Memory B cell (primary cell): ENCODE data around the gene RPS3A.

Experiments used
- ATAC-seq: fragments of 150-1000 bp; cut with Tn5 transposase; 2 replicates; pipeline ENCODE4 v1.10.0; 2021; ENCODE audit warnings: low read depth, mild to moderate bottlenecking, moderate library complexity
- DNase-seq, 2 donors: peaks; one replicate each; pipeline ENCODE4 v3.0.0; 2022; ENCODE audit warnings: low spot score in 2 of 2
- H3K27ac Mint-ChIP-seq: one replicate; pipeline ENCODE4 v1.8.0; 2022; ENCODE audit warnings: mild to moderate bottlenecking, moderate library complexity, mixed read lengths
- H3K27me3 Mint-ChIP-seq: one replicate; pipeline ENCODE4 v1.8.0; 2022; ENCODE audit warnings: mixed read lengths
- H3K36me3 Mint-ChIP-seq: one replicate; pipeline ENCODE4 v1.8.0; 2022; ENCODE audit warnings: mild to moderate bottlenecking, mixed read lengths
- H3K4me1 Mint-ChIP-seq: one replicate; pipeline ENCODE4 v1.8.0; 2022; ENCODE audit warnings: mixed read lengths
- H3K4me3 Mint-ChIP-seq: one replicate; pipeline ENCODE4 v1.8.0; 2022; ENCODE audit warnings: mild to moderate bottlenecking, moderate library complexity, mixed read lengths
- H3K9me3 Mint-ChIP-seq: one replicate; pipeline ENCODE4 v1.8.0; 2022; ENCODE audit warnings: mixed read lengths

RPS3A gene

DNA sequence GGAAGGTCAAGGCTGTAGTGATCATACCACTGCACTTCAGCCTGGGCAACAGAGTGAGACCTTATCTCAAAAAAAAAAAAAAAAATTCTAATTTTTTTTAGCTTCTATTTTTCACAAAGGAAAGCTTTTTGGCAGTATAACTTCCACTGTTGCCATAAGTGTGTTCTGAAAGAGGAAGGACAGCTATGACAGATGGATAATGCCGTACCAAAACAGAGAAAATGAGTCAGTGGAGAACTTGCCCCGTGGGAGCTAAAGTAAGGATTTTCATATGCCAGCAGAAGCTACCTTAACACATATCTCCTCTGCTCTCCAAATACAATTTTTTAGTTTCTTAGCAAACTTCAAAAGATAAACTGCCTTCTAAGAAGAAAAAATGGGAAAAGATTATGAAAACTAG lies 43.7 kb downstream of the RPS3A start:
- ATAC-seq = no peak

DNA sequence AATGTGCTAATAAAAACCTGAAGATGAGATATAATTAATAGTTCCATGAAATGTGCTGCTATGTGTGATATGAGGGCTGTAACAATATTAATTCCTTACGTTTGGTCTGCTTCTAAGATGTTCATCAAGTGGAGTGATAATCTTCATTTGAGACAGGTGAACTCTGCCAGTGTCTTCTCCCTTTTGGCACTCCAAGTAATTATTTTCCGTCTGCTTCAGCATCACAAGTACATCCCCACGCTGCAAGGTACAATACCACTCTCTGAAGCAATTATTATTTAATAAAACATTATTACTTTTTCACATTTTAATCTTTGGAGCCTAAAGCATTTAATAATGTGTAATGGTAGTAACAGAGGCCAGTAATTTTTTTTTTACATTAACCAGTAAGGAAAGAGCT lies 44.4 kb downstream of the RPS3A start:
- H3K4me1 Mint-ChIP-seq = no peaks in the 10 kb centered on the region
- H3K36me3 Mint-ChIP-seq = no peaks in the 10 kb centered on the region
- no peak overlapping the region for H3K4me3 Mint-ChIP-seq
- DNase-seq = no peak
- no peaks in the 10 kb centered on the region for H3K9me3 Mint-ChIP-seq
- no peak for ATAC-seq
- no peak overlapping the region for H3K27ac Mint-ChIP-seq
- H3K27me3 Mint-ChIP-seq = no peaks in the 10 kb centered on the region

More for the DNA sequence above, 43.7 kb downstream of the RPS3A start:
- Mint-ChIP-seq H3K36me3 (no peaks in the 10 kb centered on the region), H3K9me3 (no peaks in the 10 kb centered on the region), H3K27me3 (no peaks in the 10 kb centered on the region), H3K27ac (no peak overlapping the region), H3K4me3 (no peak overlapping the region), H3K4me1 (no peaks in the 10 kb centered on the region)
- no peak for DNase-seq

DNA sequence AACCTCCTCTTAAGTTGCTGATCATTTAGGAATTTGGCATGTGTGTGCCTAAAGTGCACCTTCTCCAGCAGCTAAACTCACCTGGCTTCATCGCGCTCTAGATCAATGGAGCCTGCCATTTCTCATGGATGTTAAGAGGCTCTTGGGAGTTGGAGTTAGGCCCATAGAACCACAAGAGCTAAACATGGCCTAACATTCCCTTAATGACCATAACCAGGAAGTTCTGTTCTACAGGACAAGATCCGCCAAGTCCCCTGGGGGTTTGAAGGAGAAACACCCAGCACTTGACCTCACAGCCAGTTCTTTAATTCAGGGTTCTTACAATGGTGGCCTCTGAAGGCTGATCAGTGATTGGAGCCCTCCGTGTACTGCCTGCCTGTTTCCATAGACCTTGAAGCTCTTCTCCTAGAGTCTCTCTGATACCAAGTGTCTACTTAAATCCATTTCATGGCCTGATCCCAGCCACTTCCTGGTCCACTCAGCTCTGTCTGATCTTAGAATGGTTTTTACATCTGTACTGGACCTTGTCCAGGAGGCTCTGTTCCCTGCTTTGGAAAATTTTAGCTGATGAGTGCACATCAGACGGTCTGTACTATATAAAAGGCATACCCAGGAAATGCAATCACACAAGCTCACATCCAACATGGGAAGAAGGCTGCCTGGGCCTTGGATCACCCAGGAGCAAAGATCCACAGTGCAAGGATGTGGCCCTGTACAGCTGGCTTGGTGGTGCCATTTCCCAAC lies 45.1 kb downstream of the RPS3A start:
- H3K36me3 Mint-ChIP-seq = no peaks in the 10 kb centered on the region
- ATAC-seq = no peak
- DNase-seq = no peak
- H3K4me1 Mint-ChIP-seq = no peaks in the 10 kb centered on the region
- no peak overlapping the region for H3K27ac Mint-ChIP-seq
- H3K4me3 Mint-ChIP-seq = no peak overlapping the region
- no peaks in the 10 kb centered on the region for H3K9me3 Mint-ChIP-seq
- no peaks in the 10 kb centered on the region for H3K27me3 Mint-ChIP-seq

DNA sequence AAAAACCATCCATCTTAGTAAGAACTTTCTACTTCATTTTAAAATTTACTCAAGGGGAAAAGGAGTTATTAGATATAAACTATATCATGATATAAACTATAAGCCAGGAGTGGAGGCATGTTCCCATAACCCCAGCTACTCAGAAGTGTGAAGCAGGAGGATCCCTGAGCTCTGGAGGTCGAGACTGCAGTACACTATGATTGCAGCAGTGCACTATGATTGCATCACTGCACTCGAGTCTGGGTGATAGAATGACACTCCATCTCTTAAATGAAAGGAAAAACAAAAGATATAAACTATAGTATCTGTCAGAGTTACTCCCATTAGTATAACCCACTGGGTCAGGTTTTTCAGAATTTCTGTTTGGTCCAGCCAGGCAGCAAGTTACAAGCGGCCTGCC lies 47.6 kb downstream of the RPS3A start:
- ATAC-seq = no peak
- Mint-ChIP-seq H3K4me3 (no peak overlapping the region), H3K27me3 (no peaks in the 10 kb centered on the region), H3K4me1 (peaks cover 3% of the 10 kb centered on the region), H3K36me3 (no peaks in the 10 kb centered on the region), H3K27ac (no peak overlapping the region), H3K9me3 (no peaks in the 10 kb centered on the region)
- no peak for DNase-seq

DNA sequence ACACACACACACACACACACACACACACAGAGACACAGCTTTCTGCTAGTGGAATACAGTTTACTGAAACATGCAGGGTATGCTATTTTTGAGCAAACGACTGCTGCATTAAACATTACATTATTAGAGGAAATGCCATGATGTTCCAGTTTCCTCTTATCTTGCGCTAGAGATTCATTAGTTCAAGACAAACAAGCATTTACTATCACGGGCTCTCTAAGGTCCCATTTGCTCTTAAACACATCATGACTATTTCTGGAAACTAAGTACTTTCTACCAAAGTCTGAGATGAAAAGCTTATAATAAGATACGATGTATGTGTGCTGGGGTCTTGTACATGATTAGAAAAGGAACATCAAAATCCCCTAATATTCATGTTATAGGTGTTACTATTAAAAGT lies 48.8 kb downstream of the RPS3A start:
- no peak for DNase-seq
- Mint-ChIP-seq H3K27ac (no peak overlapping the region), H3K4me3 (no peak overlapping the region), H3K27me3 (no peaks in the 10 kb centered on the region), H3K9me3 (no peaks in the 10 kb centered on the region), H3K4me1 (peaks cover 3% of the 10 kb centered on the region), H3K36me3 (no peaks in the 10 kb centered on the region)
- ATAC-seq = no peak

DNA sequence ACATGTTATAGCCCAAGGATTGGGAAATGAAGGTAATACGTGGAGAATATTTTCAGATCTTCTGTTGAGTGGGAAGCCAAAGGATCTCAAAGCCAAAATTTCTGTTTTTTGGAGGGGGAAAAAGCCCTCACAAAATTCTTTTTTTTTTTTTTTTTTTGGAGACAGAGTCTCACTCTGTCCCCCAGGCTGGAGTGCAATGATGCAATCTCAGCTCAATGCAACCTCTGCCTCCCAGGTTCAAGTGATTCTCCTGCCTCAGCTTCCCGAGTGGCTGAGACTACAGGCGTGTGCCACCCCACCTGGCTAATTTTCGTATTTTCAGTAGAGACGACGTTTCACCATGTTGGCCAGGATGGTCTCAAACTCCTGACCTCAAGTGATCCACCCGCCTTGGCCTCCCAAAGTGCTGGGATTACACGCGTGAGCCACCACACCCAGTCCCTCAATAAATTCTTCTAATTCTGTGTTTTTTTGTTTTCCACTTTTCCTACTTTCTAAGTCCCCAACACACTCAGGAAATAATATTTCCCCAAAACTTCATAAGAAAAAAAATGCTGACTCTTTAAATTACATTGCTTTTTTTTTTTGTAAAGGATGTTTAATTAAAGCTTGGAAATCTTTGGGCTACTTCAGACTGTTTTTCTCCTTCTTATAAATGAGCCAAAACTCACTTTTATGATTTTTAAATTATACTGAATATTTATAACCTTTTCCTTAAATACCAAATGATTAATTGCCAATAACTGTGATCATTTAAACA lies 51.6 kb downstream of the RPS3A start:
- H3K4me3 Mint-ChIP-seq = no peak overlapping the region
- no peaks in the 10 kb centered on the region for H3K36me3 Mint-ChIP-seq
- no peaks in the 10 kb centered on the region for H3K9me3 Mint-ChIP-seq
- H3K27ac Mint-ChIP-seq = no peak overlapping the region
- ATAC-seq (no peak), DNase-seq (no peak)
- no peaks in the 10 kb centered on the region for H3K27me3 Mint-ChIP-seq
- H3K4me1 Mint-ChIP-seq = peaks cover 3% of the 10 kb centered on the region

DNA sequence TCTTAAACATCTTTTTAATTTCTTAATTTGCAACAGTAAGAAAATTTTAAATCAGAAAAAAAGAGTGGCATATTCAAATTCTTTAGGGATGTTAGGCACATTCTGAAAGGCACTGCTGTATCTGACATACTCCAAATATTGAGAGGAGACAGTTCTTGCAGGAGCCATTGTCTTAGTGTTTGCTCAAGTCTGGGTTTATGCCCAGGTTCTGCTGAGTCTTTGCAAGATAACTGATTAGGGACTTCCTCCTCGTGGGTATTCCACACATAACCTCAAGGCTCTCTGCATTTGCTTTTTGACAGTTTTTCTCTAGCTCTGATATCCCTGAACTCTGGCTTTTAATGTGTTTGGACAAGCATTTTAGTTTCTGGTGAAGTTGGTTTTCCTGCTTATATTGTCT lies 52.6 kb downstream of the RPS3A start:
- ATAC-seq (no peak), DNase-seq (no peak)
- no peaks in the 10 kb centered on the region for H3K27me3 Mint-ChIP-seq
- peaks cover 3% of the 10 kb centered on the region for H3K4me1 Mint-ChIP-seq
- no peaks in the 10 kb centered on the region for H3K9me3 Mint-ChIP-seq
- H3K27ac Mint-ChIP-seq = no peak overlapping the region
- H3K36me3 Mint-ChIP-seq = no peaks in the 10 kb centered on the region
- H3K4me3 Mint-ChIP-seq = no peak overlapping the region

DNA sequence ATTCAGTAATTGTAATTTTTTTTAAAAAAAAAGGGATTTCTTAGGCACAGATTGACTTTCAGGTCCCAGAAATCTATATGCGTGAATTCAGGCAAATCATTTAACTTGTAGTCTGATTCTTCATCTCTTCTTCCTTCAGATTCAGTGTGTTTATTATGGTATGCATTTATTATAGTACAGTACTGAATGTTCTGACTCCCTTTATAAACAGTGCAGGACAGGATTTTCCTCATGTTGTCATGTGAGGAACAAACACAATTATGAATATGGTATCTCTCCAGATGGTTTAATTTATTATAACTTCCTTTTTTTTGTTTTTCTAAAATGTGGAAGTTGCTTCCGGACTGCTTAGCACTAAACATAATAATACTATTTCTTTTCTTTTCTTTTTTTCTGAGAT lies 54.2 kb downstream of the RPS3A start:
- no peaks in the 10 kb centered on the region for H3K36me3 Mint-ChIP-seq
- H3K4me1 Mint-ChIP-seq = peaks cover 3% of the 10 kb centered on the region
- H3K9me3 Mint-ChIP-seq = peaks cover 1% of the 10 kb centered on the region
- DNase-seq (no peak), ATAC-seq (no peak)
- peaks cover 2% of the 10 kb centered on the region for H3K27me3 Mint-ChIP-seq
- H3K27ac Mint-ChIP-seq = no peak overlapping the region
- H3K4me3 Mint-ChIP-seq = no peak overlapping the region
